Head of caudate nucleus (tissue), 42 donors: Measurements from ENCODE around the gene DNM3.

ENCODE experiments used
- DNase-seq, 42 donors: peaks; one replicate each; pipeline versions ENCODE4 v3.0.0 to v3.0.0-alpha.2; 2020 to 2021; ENCODE audit warnings: mixed read lengths in 7 of 42
- intact Hi-C: fragments of 100-400 bp; cut with DNase I; formaldehyde crosslinking; loops from one replicate; pipeline ENCODE4 v1.15.0; 2022

DNM3 gene

DNA sequence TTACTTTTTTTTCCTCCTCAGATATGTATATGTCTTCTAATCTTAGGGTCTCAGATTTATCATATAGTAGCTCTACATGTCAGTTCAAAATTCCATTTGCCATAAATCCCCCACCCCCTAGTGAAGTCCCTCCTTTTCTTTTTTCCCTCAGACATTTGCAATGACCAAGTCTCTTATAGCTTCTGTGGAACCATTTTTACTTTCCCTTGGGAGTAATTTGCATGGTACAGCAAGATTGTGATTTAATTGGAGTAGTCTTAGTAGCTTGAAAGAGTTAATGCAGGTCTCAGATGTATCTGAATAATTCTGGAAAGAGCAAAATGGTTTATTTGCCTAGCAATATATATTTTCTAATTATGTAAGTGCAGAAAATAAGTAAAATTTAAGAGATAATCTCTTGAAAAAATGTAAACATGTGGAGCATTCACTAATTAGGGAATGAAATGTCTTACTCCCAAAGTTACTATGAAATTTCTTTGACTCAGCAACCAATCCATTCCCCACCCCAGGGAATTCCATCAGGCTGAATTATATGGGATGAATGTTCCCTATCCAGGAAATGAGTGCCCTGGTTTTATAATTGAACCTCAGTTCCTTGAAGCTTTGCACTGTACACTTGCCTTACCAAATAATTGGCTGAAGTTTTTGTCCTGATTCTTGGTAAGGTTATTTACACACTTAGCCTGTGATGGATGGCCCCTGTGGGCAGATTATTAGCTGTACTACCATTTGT, 267.0 kb downstream of the DNM3 start:
- no peak for DNase-seq

GRCh38 chr1:172109359-172109758, 268.1 kb downstream of the DNM3 start:
- intact Hi-C loops = no loop called here
- no peak for DNase-seq

More for the DNA sequence above, 267.0 kb downstream of the DNM3 start:
- intact Hi-C loops = no loop called here

DNA sequence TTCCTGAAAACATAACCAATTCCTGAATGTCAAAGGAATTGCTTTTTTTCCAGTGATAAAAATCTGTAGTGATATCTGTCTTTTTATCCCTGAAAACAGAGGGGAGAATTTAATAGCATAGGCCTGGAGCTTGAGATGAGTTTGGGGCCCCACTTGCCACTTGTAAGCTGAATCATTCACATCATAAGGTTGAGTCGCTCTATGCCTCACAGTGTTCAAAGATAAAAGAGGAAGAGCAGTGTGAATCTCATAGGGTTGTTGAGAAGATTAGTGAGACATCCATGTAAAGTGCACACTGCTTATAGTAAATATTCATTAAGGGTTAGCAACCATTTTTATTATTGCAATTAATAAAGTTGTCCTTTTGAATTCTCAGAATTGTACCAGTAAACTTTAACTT, 271.3 kb downstream of the DNM3 start:
- intact Hi-C loops = no loop called here
- DNase-seq = no peak

GRCh38 chr1:172117800-172118199, 276.5 kb downstream of the DNM3 start:
- intact Hi-C loops = no loop called here
- no peak for DNase-seq

DNA sequence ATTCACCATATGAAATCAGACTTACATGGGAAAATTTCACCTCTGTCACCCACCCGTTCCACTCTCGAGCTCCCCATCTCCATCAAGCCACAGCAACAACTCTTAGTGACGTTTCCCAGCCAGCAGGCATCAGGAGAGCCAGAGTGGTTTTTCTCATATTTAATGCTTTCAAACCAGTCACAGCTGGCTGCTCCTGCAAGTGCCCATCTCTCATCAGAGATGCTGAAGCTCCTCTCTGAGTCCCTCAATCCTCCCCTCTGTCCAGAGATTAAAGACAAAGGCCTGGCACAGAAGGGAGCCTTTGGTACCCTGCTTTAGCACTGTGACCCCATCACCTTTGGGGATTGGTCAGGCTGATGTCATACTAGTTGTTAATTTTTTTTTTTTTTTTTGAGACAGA, 277.3 kb downstream of the DNM3 start:
- no peak for DNase-seq
- intact Hi-C loops = no loop called here

DNA sequence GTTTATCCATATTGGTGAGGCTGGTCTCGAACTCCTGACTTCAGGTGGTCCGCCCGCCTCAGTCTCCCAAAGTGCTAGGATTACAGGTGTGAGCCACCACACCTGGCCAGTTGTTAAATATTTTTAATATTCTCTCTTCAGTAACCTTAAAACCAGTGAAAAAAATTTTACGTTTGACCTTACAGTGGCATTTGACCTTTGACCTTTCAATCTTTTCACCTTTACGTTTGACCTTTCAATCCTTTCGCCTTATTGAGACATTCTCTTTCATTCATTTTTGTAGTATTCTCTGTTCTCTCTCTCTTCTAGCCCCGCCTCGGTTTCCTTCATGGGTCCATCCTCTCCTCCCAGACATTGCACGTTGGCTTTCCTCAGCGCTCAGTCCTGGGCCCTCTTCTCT, 277.9 kb downstream of the DNM3 start:
- DNase-seq = no peak

DNA sequence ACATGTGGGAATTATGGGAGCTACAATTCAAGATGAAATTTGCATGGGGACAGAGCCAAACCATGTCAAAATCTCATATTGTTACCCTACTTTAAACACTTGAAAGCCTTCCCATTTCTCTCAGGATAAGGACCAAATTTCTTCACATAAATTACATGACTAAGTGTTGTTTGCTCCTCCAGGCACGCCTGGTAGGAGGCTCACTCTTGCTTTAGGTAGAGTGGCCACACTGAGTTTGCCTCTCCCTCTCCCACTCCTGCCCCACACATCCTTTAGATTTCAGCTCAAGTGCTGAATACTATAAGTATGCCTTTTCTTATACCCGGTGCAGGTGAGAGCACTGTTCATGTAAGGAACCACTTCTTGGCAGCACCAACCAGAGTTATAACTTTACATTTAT, 279.1 kb downstream of the DNM3 start:
- intact Hi-C loops = no loop called here
- DNase-seq = no peak

More for the DNA sequence above, 277.9 kb downstream of the DNM3 start:
- intact Hi-C loops = no loop called here

DNA sequence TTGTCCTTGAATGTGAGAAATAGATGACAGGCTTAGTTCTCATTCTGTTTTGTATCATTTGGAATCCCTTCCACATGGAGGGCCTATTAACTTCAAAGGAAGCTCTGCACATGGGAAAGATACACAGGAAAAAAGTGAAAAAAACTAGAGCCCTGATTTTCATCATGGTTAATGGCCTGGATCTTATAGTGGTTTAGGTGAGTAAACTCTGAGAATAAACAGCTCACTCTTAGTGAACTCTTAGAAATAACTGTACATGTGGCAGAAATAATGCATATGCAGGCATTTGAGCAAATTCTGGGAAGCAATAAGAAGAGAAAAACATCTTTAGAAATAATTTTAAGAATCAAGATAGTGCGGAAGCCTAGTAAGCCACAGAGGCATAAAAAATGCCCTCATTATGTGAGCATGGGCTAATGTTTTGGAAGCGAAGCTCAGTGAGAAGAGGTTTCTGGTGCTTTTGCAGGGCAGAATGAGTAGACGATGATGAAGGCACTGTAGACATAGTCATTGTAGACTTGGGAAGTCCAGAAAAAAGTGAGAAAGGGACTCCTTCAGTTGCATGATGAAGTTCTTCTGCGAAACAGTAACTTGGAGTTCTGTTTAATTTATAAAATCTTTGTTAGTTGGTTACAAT, 279.9 kb downstream of the DNM3 start:
- intact Hi-C loops = no loop called here
- no peak for DNase-seq

GRCh38 chr1:172122381-172122780, 281.1 kb downstream of the DNM3 start:
- intact Hi-C loops = no loop called here
- no peak for DNase-seq

DNA sequence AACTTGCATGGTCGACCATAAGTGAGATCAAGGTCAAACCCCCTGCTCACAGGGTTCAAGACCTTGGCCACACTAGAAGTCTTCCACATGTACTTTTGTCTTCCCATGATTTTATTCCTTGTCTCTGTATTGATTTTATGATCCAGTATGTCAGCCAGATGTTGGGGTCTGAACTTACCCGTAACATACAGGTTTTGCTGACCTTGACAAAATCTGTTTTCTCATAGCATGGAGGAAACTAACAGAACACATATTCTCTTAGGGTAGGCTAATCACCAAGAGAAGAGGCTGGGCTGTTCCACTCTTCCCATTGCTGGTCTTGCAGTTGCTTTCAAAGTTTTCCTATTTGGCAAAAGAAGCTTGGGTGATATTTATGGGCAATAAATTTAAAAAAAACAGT, 284.0 kb downstream of the DNM3 start:
- intact Hi-C loops = no loop called here
- DNase-seq = no peak

- DNase-seq = no peak
- intact Hi-C loops = no loop called here
Observed at GRCh38 chr1:172125812-172126430, 284.6 kb downstream of the DNM3 start.

- no peak for DNase-seq
- intact Hi-C loops = no loop called here
Observed at GRCh38 chr1:172132836-172133235, 291.5 kb downstream of the DNM3 start.

DNA sequence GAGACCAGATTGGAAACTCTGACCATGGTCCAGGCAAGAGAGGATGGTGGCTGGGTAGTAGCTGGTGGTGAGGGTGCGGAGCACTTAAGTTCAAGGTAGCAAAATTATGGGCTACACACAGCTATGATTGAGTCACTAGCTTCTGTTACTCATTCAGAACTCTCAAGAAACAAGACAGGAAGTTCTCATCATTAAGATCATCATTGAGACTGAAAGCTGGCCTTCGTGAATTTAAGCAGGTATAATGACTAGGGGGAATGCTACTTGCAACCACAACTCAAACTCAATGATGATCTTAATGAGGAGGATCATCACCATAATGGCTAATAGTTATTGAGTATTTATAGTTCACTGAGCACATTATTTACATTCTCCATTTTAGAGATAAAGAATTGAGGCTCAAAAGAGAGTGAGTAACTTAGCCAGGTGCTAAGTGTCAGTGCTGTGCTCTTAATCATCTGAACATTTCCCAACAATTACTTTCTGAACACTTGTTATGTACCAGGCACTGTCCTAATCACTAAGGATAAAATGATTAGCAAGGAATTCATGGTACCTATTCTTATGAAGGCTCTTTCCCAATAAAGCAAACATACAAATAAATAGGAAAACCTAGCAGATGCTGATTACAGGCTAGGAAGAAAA, 292.9 kb downstream of the DNM3 start:
- intact Hi-C loops = no loop called here
- DNase-seq = no peak

- DNase-seq = no peak
- intact Hi-C loops = no loop called here
Observed at GRCh38 chr1:172135076-172135672, 293.9 kb downstream of the DNM3 start.

DNA sequence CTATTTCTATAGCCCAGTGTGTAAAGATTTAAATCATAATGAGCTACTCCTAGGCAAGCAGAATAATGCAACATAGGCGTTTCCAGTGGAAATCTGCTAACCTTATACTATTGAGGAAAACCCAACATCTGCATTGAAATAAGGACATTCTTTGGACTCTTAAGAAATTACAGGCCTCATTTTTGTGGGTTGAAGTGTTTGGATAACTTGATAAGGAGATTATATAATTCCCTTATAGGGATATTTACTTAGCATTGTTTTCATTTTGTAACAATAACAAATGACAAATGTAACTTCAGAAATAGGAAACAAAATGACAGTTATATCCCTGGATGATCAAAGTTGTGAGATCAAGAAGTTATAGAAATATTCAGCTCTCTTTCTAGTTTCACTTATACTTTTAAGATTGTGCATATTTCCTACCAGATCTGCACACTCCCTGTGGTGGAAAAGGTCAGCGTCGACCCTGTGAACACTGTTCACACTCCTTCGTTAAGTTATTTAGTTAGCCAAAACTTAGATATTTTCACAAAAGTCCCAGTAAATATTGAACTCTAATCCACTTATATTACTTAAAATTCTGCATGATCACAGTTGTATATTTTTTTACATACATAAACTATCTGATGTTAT, 294.8 kb downstream of the DNM3 start:
- DNase-seq = no peak
- intact Hi-C loops = no loop called here

DNA sequence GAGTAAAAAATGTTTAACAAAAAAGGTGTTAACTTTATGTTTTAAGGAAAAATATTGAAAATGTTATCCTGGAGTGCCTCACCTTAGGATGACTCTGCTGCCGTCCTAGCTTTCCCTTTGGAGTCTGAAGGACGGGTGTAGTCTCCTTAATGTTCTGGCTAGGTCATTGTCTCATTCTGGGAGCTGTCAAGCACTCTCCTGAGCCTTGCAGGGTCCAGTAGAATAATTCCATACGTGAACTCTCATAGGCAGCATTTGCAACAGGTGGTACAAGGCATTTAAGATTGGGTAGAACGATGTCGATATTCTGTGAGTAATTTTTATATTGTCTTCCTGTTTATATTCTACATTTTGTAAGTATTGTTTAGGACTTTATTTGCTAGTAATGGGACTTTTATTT, 295.6 kb downstream of the DNM3 start:
- DNase-seq = no peak
- intact Hi-C loops = no loop called here

- no peak for DNase-seq
- intact Hi-C loops = no loop called here
Observed at GRCh38 chr1:172137703-172138454, 296.6 kb downstream of the DNM3 start.

DNA sequence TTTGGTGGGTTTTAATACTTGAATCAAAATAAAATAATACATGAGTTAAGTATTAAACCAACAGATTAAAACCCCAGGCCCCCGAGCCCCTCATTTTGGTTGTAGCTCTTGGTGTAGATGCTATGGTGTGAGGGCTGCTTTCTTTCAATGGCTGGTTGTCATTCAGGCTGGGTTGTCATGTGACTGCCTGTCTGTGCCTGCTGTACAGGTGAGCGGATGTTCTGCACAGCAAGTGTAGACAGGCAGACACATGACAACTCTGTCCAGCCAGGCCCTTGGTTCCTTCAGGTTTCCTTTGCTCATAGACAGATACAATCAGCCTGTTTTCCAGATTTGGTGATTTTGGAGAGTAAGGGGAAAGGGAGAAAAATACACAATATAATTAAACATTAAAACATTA, 297.3 kb downstream of the DNM3 start:
- peak in 1 of 42 donors; percentile 5 for DNase-seq
- intact Hi-C loops = no loop called here

GRCh38 chr1:172139196-172139595, 297.9 kb downstream of the DNM3 start:
- DNase-seq = no peak
- intact Hi-C loops = no loop called here
